ENCODE measurements around the gene PNKD.

- TF ChIP-seq RAD21 (IDR thresholded peaks at IDR 0.05; ENCODE audit: low read depth), result no peak
- TF ChIP-seq EP300 (IDR thresholded peaks at IDR 0.05; ENCODE audit: borderline replicate concordance), result no peak
- TF ChIP-seq REST (IDR thresholded peaks at IDR 0.05; ENCODE audit: low read depth), result no peak
- no peak for TF ChIP-seq EGR1 (IDR thresholded peaks at IDR 0.05)
- no peak for TF ChIP-seq CREB1 (IDR thresholded peaks at IDR 0.05; ENCODE audit: low read depth)
- TF ChIP-seq TAF1 (IDR thresholded peaks at IDR 0.05; ENCODE audit: low read depth), result no peak
- no peak for TF ChIP-seq FOXM1 (IDR thresholded peaks at IDR 0.05; ENCODE audit: borderline replicate concordance, low read depth)
- TF ChIP-seq MAX (IDR thresholded peaks at IDR 0.05), result peak; percentile 54; the same call in 1 of the 2 replicates
- no peak for TF ChIP-seq CEBPB (IDR thresholded peaks at IDR 0.05)
- TF ChIP-seq TCF12 (IDR thresholded peaks at IDR 0.05; ENCODE audit: low read depth), result no peak
Measured at GRCh38 chr2:218282173-218282991, 12.1 kb downstream of the PNKD start.
